ENCODE results near the gene FXYD3.

DNA sequence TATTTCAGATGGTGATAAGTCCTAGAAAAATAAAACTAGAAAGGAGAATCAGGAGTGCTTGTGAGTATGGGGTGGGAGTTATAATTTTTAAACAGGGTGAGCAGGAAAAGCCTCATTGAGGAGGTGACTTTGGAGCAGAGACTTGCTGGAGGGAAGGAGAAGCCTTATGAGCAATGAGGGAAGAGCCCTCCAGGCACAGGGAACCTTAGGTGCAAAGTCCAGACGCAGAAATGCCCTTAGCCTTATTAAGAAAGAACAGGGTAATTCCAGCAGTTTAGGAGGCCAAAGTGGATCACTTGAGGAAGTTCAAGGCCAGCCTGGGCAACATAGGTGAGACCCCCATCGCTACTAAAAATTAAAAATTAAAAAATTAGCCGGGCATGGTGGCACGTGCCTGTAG lies 21.0 kb upstream of the FXYD3 start:
- TF ChIP-seq, protein P1, sequence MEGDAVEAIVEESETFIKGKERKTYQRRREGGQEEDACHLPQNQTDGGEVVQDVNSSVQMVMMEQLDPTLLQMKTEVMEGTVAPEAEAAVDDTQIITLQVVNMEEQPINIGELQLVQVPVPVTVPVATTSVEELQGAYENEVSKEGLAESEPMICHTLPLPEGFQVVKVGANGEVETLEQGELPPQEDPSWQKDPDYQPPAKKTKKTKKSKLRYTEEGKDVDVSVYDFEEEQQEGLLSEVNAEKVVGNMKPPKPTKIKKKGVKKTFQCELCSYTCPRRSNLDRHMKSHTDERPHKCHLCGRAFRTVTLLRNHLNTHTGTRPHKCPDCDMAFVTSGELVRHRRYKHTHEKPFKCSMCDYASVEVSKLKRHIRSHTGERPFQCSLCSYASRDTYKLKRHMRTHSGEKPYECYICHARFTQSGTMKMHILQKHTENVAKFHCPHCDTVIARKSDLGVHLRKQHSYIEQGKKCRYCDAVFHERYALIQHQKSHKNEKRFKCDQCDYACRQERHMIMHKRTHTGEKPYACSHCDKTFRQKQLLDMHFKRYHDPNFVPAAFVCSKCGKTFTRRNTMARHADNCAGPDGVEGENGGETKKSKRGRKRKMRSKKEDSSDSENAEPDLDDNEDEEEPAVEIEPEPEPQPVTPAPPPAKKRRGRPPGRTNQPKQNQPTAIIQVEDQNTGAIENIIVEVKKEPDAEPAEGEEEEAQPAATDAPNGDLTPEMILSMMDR (IDR thresholded peaks at IDR 0.05), result no peak
- TF ChIP-seq POLR2A (IDR thresholded peaks at IDR 0.05), result no peak
- TF ChIP-seq EP300 (IDR thresholded peaks at IDR 0.05), result no peak
